RWPE2 (cell line): ENCODE data around the gene FBN3.

Source experiments
- ATAC-seq: fragments of 200-7000 bp; cut with Tn5 transposase; 3 replicates; pipeline ENCODE4 v1.9.1; 2021; ENCODE audit warnings: low read depth
- DNase-seq: peaks from one replicate; pipeline ENCODE4 v3.0.0-alpha.2; 2020; ENCODE audit warnings: low spot score
- H3K27ac ChIP-seq: fragments of 450-650 bp; 2 replicates; pipeline ENCODE4 v1.5.1; 2017; ENCODE audit warnings: mild to moderate bottlenecking; ENCODE audit not compliant: poor library complexity, severe bottlenecking
- H3K27me3 ChIP-seq: fragments of 250-450 bp; sonication (Bioruptor Pico); 2 replicates; pipeline ENCODE4 v1.5.1; 2021; ENCODE audit warnings: mild to moderate bottlenecking, moderate library complexity; ENCODE audit not compliant: insufficient read depth, poor library complexity, severe bottlenecking
- H3K36me3 ChIP-seq: fragments of 250-450 bp; sonication (Bioruptor Pico); 2 replicates; pipeline ENCODE4 v1.5.1; 2020; ENCODE audit warnings: low read depth, mild to moderate bottlenecking, moderate library complexity
- H3K4me1 ChIP-seq: fragments of 250-450 bp; sonication (Bioruptor Pico); 2 replicates; pipeline ENCODE4 v1.5.1; 2021; ENCODE audit warnings: mild to moderate bottlenecking, moderate library complexity; ENCODE audit not compliant: insufficient read depth, poor library complexity, severe bottlenecking
- H3K4me3 ChIP-seq: fragments of 250-450 bp; sonication (Bioruptor Pico); 2 replicates; pipeline ENCODE4 v1.5.1; 2021; ENCODE audit warnings: mild to moderate bottlenecking, moderate library complexity; ENCODE audit not compliant: severe bottlenecking
- H3K9me3 ChIP-seq: fragments of 250-450 bp; sonication (Bioruptor Pico); 2 replicates; pipeline ENCODE4 v1.5.1; 2021; ENCODE audit warnings: mild to moderate bottlenecking, moderate library complexity; ENCODE audit not compliant: severe bottlenecking
- TF ChIP-seq, protein P1 (sequence below): fragments of 450-650 bp; IDR thresholded peaks from one replicate; pipeline ENCODE4 v1.5.1; 2017; ENCODE audit warnings: mild to moderate bottlenecking, moderate library complexity; ENCODE audit not compliant: poor library complexity, severe bottlenecking

FBN3 gene

DNA sequence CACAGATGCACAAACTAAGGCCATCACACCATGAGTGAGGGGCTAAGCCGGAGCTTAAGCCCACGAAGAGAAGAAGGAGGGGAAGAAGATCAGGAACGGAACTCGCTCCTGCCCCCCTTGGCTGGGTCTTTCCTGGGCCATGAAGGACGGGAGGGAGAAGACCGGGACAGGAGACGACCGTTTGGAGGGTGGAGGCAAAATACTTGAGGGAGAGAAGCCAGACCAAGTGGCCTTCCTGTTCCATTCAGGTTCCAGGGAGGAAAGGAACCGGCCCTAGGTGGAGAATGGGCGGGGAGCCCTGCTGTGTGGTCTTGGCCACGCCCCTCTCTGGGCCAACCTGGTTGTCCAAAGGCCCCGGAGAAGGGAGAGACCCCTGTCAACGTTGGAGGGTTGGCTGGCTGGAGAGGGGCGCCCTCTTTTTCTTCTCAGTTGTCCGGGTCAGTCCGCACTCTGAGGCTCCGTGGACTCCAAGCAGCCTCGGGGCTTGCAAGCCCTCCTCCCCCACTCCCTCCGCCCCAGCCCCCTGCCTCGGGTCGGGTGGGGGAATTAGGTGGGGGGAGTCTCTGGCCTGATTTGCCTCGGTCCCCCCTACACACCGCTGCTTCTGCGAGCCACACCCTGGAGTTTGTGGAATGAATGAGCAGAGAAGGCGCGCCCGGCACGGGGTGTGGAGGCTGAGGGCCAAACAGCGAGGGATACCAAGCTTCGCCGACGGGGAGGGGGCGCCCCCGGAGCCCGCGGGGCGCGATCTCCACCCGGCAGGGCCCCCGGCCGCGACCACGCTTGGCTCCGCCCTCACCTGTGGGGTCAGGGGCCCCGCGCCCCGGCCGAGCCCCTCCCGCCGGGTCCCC lies 757 bp downstream of the FBN3 start:
- ATAC-seq (peak; percentile 36; the same call in 1 of the 3 replicates), DNase-seq (no peak)
- Histone ChIP-seq H3K4me1 (no peaks in the 10 kb centered on the region), H3K36me3 (no peaks in the 10 kb centered on the region), H3K4me3 (peak overlapping the region; percentile 17), H3K9me3 (no peaks in the 10 kb centered on the region), H3K27ac (no peak overlapping the region), H3K27me3 (peaks cover 40% of the 10 kb centered on the region)
- TF ChIP-seq, protein P1, sequence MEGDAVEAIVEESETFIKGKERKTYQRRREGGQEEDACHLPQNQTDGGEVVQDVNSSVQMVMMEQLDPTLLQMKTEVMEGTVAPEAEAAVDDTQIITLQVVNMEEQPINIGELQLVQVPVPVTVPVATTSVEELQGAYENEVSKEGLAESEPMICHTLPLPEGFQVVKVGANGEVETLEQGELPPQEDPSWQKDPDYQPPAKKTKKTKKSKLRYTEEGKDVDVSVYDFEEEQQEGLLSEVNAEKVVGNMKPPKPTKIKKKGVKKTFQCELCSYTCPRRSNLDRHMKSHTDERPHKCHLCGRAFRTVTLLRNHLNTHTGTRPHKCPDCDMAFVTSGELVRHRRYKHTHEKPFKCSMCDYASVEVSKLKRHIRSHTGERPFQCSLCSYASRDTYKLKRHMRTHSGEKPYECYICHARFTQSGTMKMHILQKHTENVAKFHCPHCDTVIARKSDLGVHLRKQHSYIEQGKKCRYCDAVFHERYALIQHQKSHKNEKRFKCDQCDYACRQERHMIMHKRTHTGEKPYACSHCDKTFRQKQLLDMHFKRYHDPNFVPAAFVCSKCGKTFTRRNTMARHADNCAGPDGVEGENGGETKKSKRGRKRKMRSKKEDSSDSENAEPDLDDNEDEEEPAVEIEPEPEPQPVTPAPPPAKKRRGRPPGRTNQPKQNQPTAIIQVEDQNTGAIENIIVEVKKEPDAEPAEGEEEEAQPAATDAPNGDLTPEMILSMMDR: no peak

- no peak overlapping the region for H3K27ac ChIP-seq
- TF ChIP-seq, protein P1: no peak
- no peak overlapping the region for H3K4me3 ChIP-seq
- no peaks in the 10 kb centered on the region for H3K36me3 ChIP-seq
- no peaks in the 10 kb centered on the region for H3K4me1 ChIP-seq
- no peaks in the 10 kb centered on the region for H3K9me3 ChIP-seq
- ATAC-seq (no peak), DNase-seq (no peak)
- H3K27me3 ChIP-seq: peaks cover 40% of the 10 kb centered on the region
Measured at GRCh38 chr19:8148088-8148409, 1.3 kb downstream of the FBN3 start.

- peaks cover 40% of the 10 kb centered on the region for H3K27me3 ChIP-seq
- TF ChIP-seq, protein P1: no peak
- no peak overlapping the region for H3K4me3 ChIP-seq
- H3K9me3 ChIP-seq: no peaks in the 10 kb centered on the region
- H3K4me1 ChIP-seq: no peaks in the 10 kb centered on the region
- ATAC-seq (no peak), DNase-seq (no peak)
- H3K36me3 ChIP-seq: no peaks in the 10 kb centered on the region
- H3K27ac ChIP-seq: no peak overlapping the region
Measured at GRCh38 chr19:8147582-8147978, 1.8 kb downstream of the FBN3 start.

GRCh38 chr19:8146877-8147581 lies 2.4 kb downstream of the FBN3 start:
- no peak for DNase-seq
- H3K4me1 ChIP-seq: no peaks in the 10 kb centered on the region
- H3K9me3 ChIP-seq: no peaks in the 10 kb centered on the region
- peaks cover 40% of the 10 kb centered on the region for H3K27me3 ChIP-seq
- TF ChIP-seq, protein P1: no peak
- H3K36me3 ChIP-seq: no peaks in the 10 kb centered on the region
- no peak for ATAC-seq
- no peak overlapping the region for H3K4me3 ChIP-seq
- H3K27ac ChIP-seq: no peak overlapping the region
